H1 (cell line): Measurements from ENCODE around the gene NBAS. TPM values are rescaled to one million over a fixed set of nuclear protein-coding genes. Genes with fewer than 3 reads are reported as not detected.
"Not testable (repeated sequence)": the region's sequence is repeated elsewhere in the genome, so short reads cannot be mapped to it uniquely, and the experiment has no call there.

ENCODE experiments used
- CTCF ChIA-PET: fragments of 300-600 bp; sonication (Branson Sonifier 250); formaldehyde crosslinking; loops from one replicate; lab custom pipeline; 2021; ENCODE audit not compliant: partially characterized antibody; lab: Charles Lee
- POLR2A ChIA-PET: fragments of 300-600 bp; sonication (Branson Sonifier 250); formaldehyde crosslinking; loops from one replicate; lab custom pipeline; 2021; ENCODE audit warnings: inconsistent platforms; ENCODE audit not compliant: partially characterized antibody; lab: Charles Lee
- DNase-seq, 2 experiments: peaks; one replicate each; pipeline versions ENCODE4 v3.0.0 to v3.0.0-alpha.2; 2010 to 2022; ENCODE audit warnings: low spot score in 2 of 2, low read depth in 1 of 2, mixed read lengths in 1 of 2
- FAIRE-seq: peaks from 2 replicates; lab custom pipeline; 2011; peaks lifted over from hg19 to GRCh38; lab: Jason Lieb, UNC
- H2AFZ ChIP-seq: 2 replicates; pipeline ENCODE4 v1.8.1; 2012; ENCODE audit warnings: low read length, inconsistent platforms
- H2AK5ac ChIP-seq: 2 replicates; pipeline ENCODE4 v1.6.1; 2013; ENCODE audit warnings: low read depth, low read length
- H2BK120ac ChIP-seq: replicated peaks from 2 replicates; pipeline ENCODE3; 2013; ENCODE audit warnings: low read depth, low read length, inconsistent platforms
- H2BK12ac ChIP-seq: 2 replicates; pipeline ENCODE4 v1.6.1; 2013; ENCODE audit warnings: low read depth, low read length
- H2BK15ac ChIP-seq: 2 replicates; pipeline ENCODE4 v1.6.1; 2013; ENCODE audit warnings: low read length
- H2BK20ac ChIP-seq: 2 replicates; pipeline ENCODE4 v1.6.1; 2013; ENCODE audit warnings: low read length
- H2BK5ac ChIP-seq: 2 replicates; pipeline ENCODE4 v1.6.1; 2013; ENCODE audit warnings: low read depth, low read length
- H3K14ac ChIP-seq: 2 replicates; pipeline ENCODE4 v1.6.1; 2013; ENCODE audit warnings: inconsistent platforms; ENCODE audit not compliant: insufficient read length
- H3K18ac ChIP-seq: 2 replicates; pipeline ENCODE4 v1.6.1; 2013; ENCODE audit warnings: low read length; ENCODE audit errors: extremely low read depth
- H3K23ac ChIP-seq: 2 replicates; pipeline ENCODE4 v1.6.1; 2013; ENCODE audit warnings: inconsistent platforms; ENCODE audit not compliant: insufficient read length
- H3K23me2 ChIP-seq: 2 replicates; pipeline ENCODE4 v1.6.1; 2013; ENCODE audit warnings: low read depth, low read length
- H3K27ac ChIP-seq: 2 replicates; pipeline ENCODE4 v1.6.1; 2011; ENCODE audit warnings: low read depth, low read length, inconsistent platforms
- H3K27me3 ChIP-seq, 4 experiments: replicated peaks in 1 of 4; 1 replicate in 1 of 4; 2 replicates in 3 of 4; pipeline versions ENCODE4 v1.6.1 to v1.8.1; 2011 to 2013; ENCODE audit warnings: low read length in 3 of 4, mild to moderate bottlenecking in 3 of 4, inconsistent platforms in 2 of 4, mixed read lengths in 2 of 4, moderate library complexity in 1 of 4; ENCODE audit not compliant: control insufficient read depth in 3 of 4, insufficient read depth in 3 of 4; ENCODE audit errors: extremely low read depth in 1 of 4
- H3K36me3 ChIP-seq, 4 experiments: 2 replicates each; pipeline versions ENCODE4 v1.6.1 to v1.8.1; 2011 to 2013; ENCODE audit warnings: mild to moderate bottlenecking in 4 of 4, low read length in 3 of 4, moderate library complexity in 2 of 4, control low read depth in 1 of 4, inconsistent platforms in 1 of 4; ENCODE audit not compliant: insufficient read depth in 4 of 4, control insufficient read depth in 2 of 4
- H3K4ac ChIP-seq: replicated peaks from 2 replicates; pipeline ENCODE3; 2013; ENCODE audit warnings: low read length, low read depth, mixed read lengths, inconsistent platforms; ENCODE audit not compliant: insufficient read length
- H3K4me1 ChIP-seq, 4 experiments: replicated peaks in 1 of 4; 1 replicate in 1 of 4; 2 replicates in 3 of 4; pipeline versions ENCODE4 v1.6.1 to v1.8.1; 2011 to 2013; ENCODE audit warnings: low read length in 3 of 4, inconsistent platforms in 2 of 4, mixed read lengths in 1 of 4; ENCODE audit not compliant: insufficient read depth in 4 of 4, control insufficient read depth in 3 of 4
- H3K4me2 ChIP-seq, 2 experiments: 2 replicates each; pipeline versions ENCODE4 v1.6.1 to v1.8.1; 2011 to 2013; ENCODE audit warnings: low read depth in 2 of 2, low read length in 2 of 2, control low read depth in 1 of 2, inconsistent platforms in 1 of 2, mild to moderate bottlenecking in 1 of 2; ENCODE audit not compliant: insufficient read depth in 1 of 2
- H3K4me3 ChIP-seq, 4 experiments: fragments of 200-600, 300-600 bp in 1 of 4; sonication (generic), shearing (Covaris generic), sonication (Bioruptor Twin) in 1 of 4; 2 replicates each; pipeline versions ENCODE4 v1.5.1 to v1.8.1; 2011 to 2016; ENCODE audit warnings: low read length in 4 of 4, low read depth in 3 of 4, control low read depth in 2 of 4, inconsistent platforms in 2 of 4, mild to moderate bottlenecking in 2 of 4, mixed read lengths in 1 of 4, moderate library complexity in 1 of 4; ENCODE audit not compliant: insufficient read depth in 2 of 4; ENCODE audit errors: extremely low read depth in 1 of 4
- H3K56ac ChIP-seq: replicated peaks from 2 replicates; pipeline ENCODE3; 2013; ENCODE audit warnings: low read depth, mild to moderate bottlenecking, mixed read lengths, low read length, inconsistent platforms; ENCODE audit not compliant: insufficient read length
- H3K79me1 ChIP-seq: 2 replicates; pipeline ENCODE4 v1.6.1; 2013; ENCODE audit warnings: low read depth, low read length, control low read depth
- H3K79me2 ChIP-seq, 2 experiments: 2 replicates each; pipeline versions ENCODE4 v1.6.1 to v1.8.1; 2012 to 2013; ENCODE audit warnings: low read length in 2 of 2, mild to moderate bottlenecking in 2 of 2, inconsistent platforms in 1 of 2; ENCODE audit not compliant: insufficient read depth in 2 of 2, control insufficient read depth in 1 of 2
- H3K9ac ChIP-seq, 4 experiments: replicated peaks in 1 of 4; 1 replicate in 1 of 4; 2 replicates in 3 of 4; pipeline versions ENCODE4 v1.6.1 to v1.8.1; 2011 to 2013; ENCODE audit warnings: low read depth in 3 of 4, low read length in 3 of 4, control low read depth in 2 of 4, mild to moderate bottlenecking in 2 of 4, moderate library complexity in 2 of 4, inconsistent platforms in 1 of 4; ENCODE audit errors: extremely low read depth in 1 of 4
- H3K9me3 ChIP-seq, 2 experiments: 2 replicates each; pipeline versions ENCODE4 v1.6.1 to v1.8.1; 2012 to 2013; ENCODE audit warnings: mild to moderate bottlenecking in 2 of 2, moderate library complexity in 2 of 2, control low read depth in 1 of 2, inconsistent platforms in 1 of 2, low read depth in 1 of 2, low read length in 1 of 2, mixed read lengths in 1 of 2; ENCODE audit not compliant: insufficient read depth in 2 of 2
- H4K20me1 ChIP-seq, 2 experiments: replicated peaks in 1 of 2; 2 replicates each; pipeline versions ENCODE3 to v1.8.1; 2011 to 2013; ENCODE audit warnings: inconsistent platforms in 2 of 2, low read length in 2 of 2, mild to moderate bottlenecking in 1 of 2; ENCODE audit not compliant: insufficient read depth in 2 of 2, control insufficient read depth in 1 of 2
- H4K5ac ChIP-seq: 2 replicates; pipeline ENCODE4 v1.6.1; 2013; ENCODE audit warnings: low read length, low read depth, mixed read lengths, inconsistent platforms; ENCODE audit not compliant: insufficient read length
- H4K8ac ChIP-seq: 2 replicates; pipeline ENCODE4 v1.8.0; 2013; ENCODE audit warnings: mild to moderate bottlenecking, moderate library complexity, low read length, inconsistent platforms; ENCODE audit not compliant: insufficient read depth; ENCODE audit errors: extremely low read depth
- H4K91ac ChIP-seq: replicated peaks from 2 replicates; pipeline ENCODE3; 2013; ENCODE audit warnings: low read length, mixed read lengths, inconsistent platforms; ENCODE audit not compliant: insufficient read length
- WGBS, 2 experiments: shearing (Covaris generic) in 1 of 2; methylation state at CpG; one replicate each; pipeline versions ENCODE4 v1.1.6 to v1.1.7; 2013 to 2015; ENCODE audit warnings: low lambda C conversion rate in 2 of 2, mixed read lengths in 2 of 2, inconsistent platforms in 1 of 2, low coverage in 1 of 2, missing lambda C conversion rate in 1 of 2; ENCODE audit not compliant: insufficient replicate concordance in 2 of 2, insufficient coverage in 1 of 2, insufficient read length in 1 of 2; ENCODE audit errors: extremely low coverage in 1 of 2, missing lambda C conversion rate in 1 of 2; 5-methylcytosine and 5-hydroxymethylcytosine counted together
- polyA plus RNA-seq, 7 experiments: library from polyadenylated mRNA; depleted of rRNA in 3 of 7; stranded (reverse) in 5 of 7; unstranded in 2 of 7; fragments of >200 nt in 5 of 7; fragments of 200-250 nt in 2 of 7; gene quantifications; 1 replicate in 5 of 7; 2 replicates in 1 of 7; 4 replicates in 1 of 7; pipeline versions ENCODE4 v1.2.1 to v1.2.3, GENCODE V29; 2011 to 2013; ENCODE audit warnings: missing spikeins in 2 of 7, mixed read lengths in 2 of 7
- total RNA-seq: library from RNA; stranded (reverse); fragmentation: NEBNext Ultra II Directional; extraction: Animal tissue kit (Norgen Biotek cat#: 25700); gene quantifications from 2 replicates; pipeline ENCODE4 v1.2.1, GENCODE V29; 2021

Gene NBAS
- total and polyA plus RNA-seq, 2 of the 8 experiments (the other 6 are each of a cell fraction or from before 2014, with no cell fraction given) = 19.6 to 34.8 TPM

- H2BK12ac ChIP-seq, H2AK5ac ChIP-seq, FAIRE-seq, H3K79me2 ChIP-seq, H3K27me3 ChIP-seq, H3K36me3 ChIP-seq, H4K8ac ChIP-seq, H4K5ac ChIP-seq, H3K27ac ChIP-seq, H2BK5ac ChIP-seq, H3K4ac ChIP-seq, H2BK120ac ChIP-seq, H3K79me1 ChIP-seq, DNase-seq, H4K20me1 ChIP-seq, H2BK20ac ChIP-seq, H3K23me2 ChIP-seq, H3K18ac ChIP-seq, H4K91ac ChIP-seq, H3K4me1 ChIP-seq, H3K9ac ChIP-seq, H3K14ac ChIP-seq, H3K23ac ChIP-seq, POLR2A ChIA-PET, H3K9me3 ChIP-seq, H2AFZ ChIP-seq, H3K4me3 ChIP-seq, H2BK15ac ChIP-seq, H3K4me2 ChIP-seq, H3K56ac ChIP-seq, CTCF ChIA-PET: not testable (repeated sequence)
- WGBS, 2 experiments = 100% methylated on average over 1 of the region's 1 CpG; no CpG with 5 or more reads in 1 of the 2 experiments
These were observed 61.9 kb downstream of the NBAS start for GRCh38 chr2:15499251-15499650.
